Effector memory CD8-positive, alpha-beta T cell (primary cell): Measurements from ENCODE around the gene UPP2.

ENCODE experiments used
- ATAC-seq: fragments of 150-1000 bp; cut with Tn5 transposase; replicated peaks from 2 replicates; pipeline ENCODE4 v1.10.0; 2021; ENCODE audit warnings: mild to moderate bottlenecking, moderate library complexity
- DNase-seq, 3 experiments: peaks; one replicate each; pipeline ENCODE4 v3.0.0; 2021
- H3K27ac Mint-ChIP-seq, 2 donors: one replicate each; pipeline ENCODE4 v1.8.0; 2022; ENCODE audit warnings: mild to moderate bottlenecking in 2 of 2, mixed read lengths in 2 of 2, moderate library complexity in 2 of 2
- H3K27me3 Mint-ChIP-seq, 2 donors: one replicate each; pipeline ENCODE4 v1.8.0; 2022; ENCODE audit warnings: mixed read lengths in 2 of 2
- H3K36me3 Mint-ChIP-seq: one replicate; pipeline ENCODE4 v1.8.0; 2022; ENCODE audit warnings: mild to moderate bottlenecking, moderate library complexity, mixed read lengths; ENCODE audit not compliant: insufficient read depth
- H3K4me1 Mint-ChIP-seq, 2 donors: one replicate each; pipeline ENCODE4 v1.8.0; 2022; ENCODE audit warnings: low read depth in 2 of 2, mixed read lengths in 2 of 2
- H3K4me3 Mint-ChIP-seq, 2 donors: one replicate each; pipeline ENCODE4 v1.8.0; 2022; ENCODE audit warnings: mild to moderate bottlenecking in 2 of 2, mixed read lengths in 2 of 2, moderate library complexity in 2 of 2
- H3K9me3 Mint-ChIP-seq, 2 donors: one replicate each; pipeline ENCODE4 v1.8.0; 2022; ENCODE audit warnings: mixed read lengths in 2 of 2

The UPP2 gene

DNA sequence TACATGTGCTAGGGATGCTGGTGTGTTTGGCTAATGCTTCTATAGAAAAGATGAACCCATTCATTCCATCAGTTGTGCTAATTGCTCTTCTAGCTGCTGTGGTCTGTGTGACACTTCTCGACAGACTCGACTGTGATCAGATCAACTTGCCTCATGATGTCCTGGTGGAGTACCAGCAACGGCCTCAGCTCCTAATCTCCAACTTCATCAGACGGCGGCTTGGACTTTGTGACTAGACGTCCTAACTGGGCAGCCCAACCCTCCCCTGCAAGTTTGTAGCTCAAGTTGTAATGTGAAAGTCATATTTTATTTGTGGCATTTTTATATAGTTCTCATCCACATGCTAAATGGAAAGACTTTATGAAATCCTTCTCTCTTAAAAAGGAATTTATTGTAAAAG is 33.0 kb downstream of the UPP2 start:
- Mint-ChIP-seq H3K9me3 (peaks cover 0 to 2% of the 10 kb centered on the region in 2 donors), H3K4me1 (no peaks in the 10 kb centered on the region), H3K27me3 (peaks cover 7 to 24% of the 10 kb centered on the region in 2 donors), H3K27ac (no peak overlapping the region), H3K4me3 (no peak overlapping the region), H3K36me3 (no peaks in the 10 kb centered on the region)
- DNase-seq (no peak), ATAC-seq (no peak)

DNA sequence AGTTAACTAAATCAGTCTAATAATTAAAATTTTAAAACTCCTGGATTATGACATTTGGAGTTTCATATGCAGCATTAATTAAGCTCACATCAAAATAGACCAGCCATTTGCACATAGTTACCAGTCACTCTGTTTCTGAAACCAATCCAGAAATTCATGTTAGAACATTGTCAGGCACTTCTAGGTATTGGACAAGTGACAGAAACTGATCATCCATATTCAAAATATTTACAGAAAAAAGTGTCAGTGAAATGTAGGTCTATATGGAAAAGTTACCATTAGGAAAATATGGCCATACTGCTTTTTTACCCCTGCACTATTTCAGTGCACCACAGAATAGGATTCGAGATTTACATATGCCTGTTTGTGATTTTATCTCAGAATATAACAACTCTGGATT is 33.4 kb downstream of the UPP2 start:
- H3K9me3 Mint-ChIP-seq = peaks cover 0 to 2% of the 10 kb centered on the region in 2 donors
- no peak overlapping the region for H3K27ac Mint-ChIP-seq
- H3K4me1 Mint-ChIP-seq = no peaks in the 10 kb centered on the region
- no peak for ATAC-seq
- H3K4me3 Mint-ChIP-seq = no peak overlapping the region
- peaks cover 7 to 24% of the 10 kb centered on the region in 2 donors for H3K27me3 Mint-ChIP-seq
- no peak for DNase-seq
- no peaks in the 10 kb centered on the region for H3K36me3 Mint-ChIP-seq

DNA sequence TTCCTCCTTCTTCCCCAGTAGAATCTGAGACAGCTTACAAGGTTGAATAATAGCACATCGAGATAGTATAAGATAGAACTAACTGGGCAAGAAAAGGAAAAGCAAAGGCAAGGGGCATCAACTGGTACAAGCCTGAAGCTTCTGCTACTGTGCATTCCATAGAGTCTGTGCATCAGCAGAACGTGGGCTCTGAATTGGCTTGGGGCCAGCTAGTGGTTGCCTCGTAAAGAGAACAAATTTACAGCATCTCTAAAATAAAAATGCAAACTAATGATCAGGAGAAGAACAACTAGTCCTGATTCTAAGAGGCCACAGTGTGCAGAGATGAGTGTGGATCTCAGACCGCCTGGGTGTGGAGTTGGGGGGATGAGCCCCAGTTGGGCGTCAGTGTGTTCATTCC is 36.6 kb downstream of the UPP2 start:
- Mint-ChIP-seq H3K27me3 (peaks cover 10 to 26% of the 10 kb centered on the region in 2 donors), H3K4me3 (no peak overlapping the region), H3K27ac (no peak overlapping the region), H3K36me3 (no peaks in the 10 kb centered on the region), H3K9me3 (no peaks in the 10 kb centered on the region), H3K4me1 (no peaks in the 10 kb centered on the region)
- no peak for DNase-seq
- no peak for ATAC-seq

DNA sequence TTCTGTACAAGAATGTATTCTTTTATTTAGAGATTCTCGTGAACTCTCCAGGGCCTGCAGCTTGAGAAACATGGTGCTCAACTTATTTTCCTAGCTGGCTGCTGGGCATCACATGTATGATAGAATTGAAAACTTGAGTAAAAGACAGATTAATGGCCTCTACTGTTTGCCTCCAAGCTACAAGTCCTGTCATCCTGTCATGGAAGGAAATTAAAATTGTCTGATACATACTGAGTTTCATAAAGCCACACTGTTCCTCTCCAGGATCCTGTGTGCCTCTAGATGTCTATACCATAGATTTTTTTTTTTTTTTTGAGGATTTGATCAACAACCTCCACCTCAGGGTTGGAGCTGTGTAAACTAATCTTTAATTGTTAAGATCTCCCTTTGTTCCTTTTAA is 38.5 kb downstream of the UPP2 start:
- no peak for DNase-seq
- Mint-ChIP-seq H3K36me3 (no peaks in the 10 kb centered on the region), H3K27ac (no peak overlapping the region), H3K4me3 (no peak overlapping the region), H3K27me3 (peaks cover 14 to 37% of the 10 kb centered on the region in 2 donors), H3K4me1 (no peaks in the 10 kb centered on the region), H3K9me3 (no peaks in the 10 kb centered on the region)
- ATAC-seq = no peak

DNA sequence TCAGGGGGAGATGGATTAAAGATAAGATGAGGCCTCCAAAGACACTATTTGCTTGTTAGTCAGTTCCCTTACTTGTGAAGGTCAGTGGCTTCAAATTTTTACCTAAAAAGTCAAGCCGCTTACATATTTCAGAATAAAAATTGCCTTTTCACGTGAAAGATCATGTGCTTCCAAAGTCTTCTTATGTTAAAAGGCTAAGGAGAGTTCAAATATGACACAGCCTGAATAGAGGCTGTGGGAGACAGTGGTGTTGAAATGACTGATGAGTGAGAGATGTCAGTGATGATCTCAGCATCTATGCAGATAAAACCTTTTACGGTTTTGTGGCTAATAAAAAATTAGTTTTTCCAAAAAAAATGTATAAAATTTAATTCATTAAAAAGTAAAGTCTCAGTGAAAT is 40.5 kb downstream of the UPP2 start:
- no peak for ATAC-seq
- Mint-ChIP-seq H3K4me3 (no peak overlapping the region), H3K9me3 (no peaks in the 10 kb centered on the region), H3K36me3 (no peaks in the 10 kb centered on the region), H3K27ac (no peak overlapping the region), H3K27me3 (peaks cover 14 to 33% of the 10 kb centered on the region in 2 donors), H3K4me1 (no peaks in the 10 kb centered on the region)
- no peak for DNase-seq

DNA sequence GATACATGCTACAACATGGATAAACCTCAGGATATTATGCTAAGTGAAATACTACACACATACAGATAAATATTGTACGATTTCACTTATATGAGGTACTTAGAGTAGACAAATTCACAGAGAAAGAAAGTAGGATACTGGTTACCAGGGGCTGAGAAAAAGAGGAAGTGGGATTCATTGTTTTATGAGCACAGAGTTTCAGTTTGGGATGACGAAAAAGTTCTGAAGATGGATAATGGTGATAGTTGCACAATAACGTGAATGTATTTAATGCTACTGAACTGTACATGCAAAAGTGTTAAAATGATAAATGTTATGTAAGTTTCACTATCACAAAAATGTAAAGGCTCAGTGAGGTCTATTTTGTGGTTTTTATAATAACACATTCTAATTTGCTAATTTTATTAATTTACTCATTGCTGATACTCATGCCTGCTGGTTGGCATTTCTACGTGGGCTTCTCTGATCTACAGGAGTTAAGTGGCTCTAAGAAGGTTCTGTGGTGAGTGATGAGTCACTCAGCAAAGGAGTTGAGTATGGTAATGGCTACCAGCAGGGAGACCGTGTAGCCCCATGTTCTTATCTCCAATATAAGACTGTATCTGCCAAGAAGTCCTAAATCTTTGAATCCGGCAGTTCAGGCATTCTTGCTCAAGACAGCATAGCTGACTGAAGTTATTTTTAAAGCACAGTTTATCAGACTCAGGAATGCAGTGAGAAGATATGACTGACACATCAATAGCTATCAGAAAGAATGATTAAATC is 41.1 kb downstream of the UPP2 start:
- H3K9me3 Mint-ChIP-seq = no peaks in the 10 kb centered on the region
- peaks cover 14 to 27% of the 10 kb centered on the region in 2 donors for H3K27me3 Mint-ChIP-seq
- ATAC-seq (no peak), DNase-seq (no peak)
- no peaks in the 10 kb centered on the region for H3K4me1 Mint-ChIP-seq
- no peaks in the 10 kb centered on the region for H3K36me3 Mint-ChIP-seq
- no peak overlapping the region for H3K4me3 Mint-ChIP-seq
- no peak overlapping the region for H3K27ac Mint-ChIP-seq

GRCh38 chr2:158143703-158144360 is 42.2 kb downstream of the UPP2 start:
- Mint-ChIP-seq H3K36me3 (no peaks in the 10 kb centered on the region), H3K9me3 (no peaks in the 10 kb centered on the region), H3K27me3 (peaks cover 14 to 27% of the 10 kb centered on the region in 2 donors), H3K27ac (no peak overlapping the region), H3K4me1 (no peaks in the 10 kb centered on the region), H3K4me3 (no peak overlapping the region)
- ATAC-seq = no peak
- DNase-seq = no peak

DNA sequence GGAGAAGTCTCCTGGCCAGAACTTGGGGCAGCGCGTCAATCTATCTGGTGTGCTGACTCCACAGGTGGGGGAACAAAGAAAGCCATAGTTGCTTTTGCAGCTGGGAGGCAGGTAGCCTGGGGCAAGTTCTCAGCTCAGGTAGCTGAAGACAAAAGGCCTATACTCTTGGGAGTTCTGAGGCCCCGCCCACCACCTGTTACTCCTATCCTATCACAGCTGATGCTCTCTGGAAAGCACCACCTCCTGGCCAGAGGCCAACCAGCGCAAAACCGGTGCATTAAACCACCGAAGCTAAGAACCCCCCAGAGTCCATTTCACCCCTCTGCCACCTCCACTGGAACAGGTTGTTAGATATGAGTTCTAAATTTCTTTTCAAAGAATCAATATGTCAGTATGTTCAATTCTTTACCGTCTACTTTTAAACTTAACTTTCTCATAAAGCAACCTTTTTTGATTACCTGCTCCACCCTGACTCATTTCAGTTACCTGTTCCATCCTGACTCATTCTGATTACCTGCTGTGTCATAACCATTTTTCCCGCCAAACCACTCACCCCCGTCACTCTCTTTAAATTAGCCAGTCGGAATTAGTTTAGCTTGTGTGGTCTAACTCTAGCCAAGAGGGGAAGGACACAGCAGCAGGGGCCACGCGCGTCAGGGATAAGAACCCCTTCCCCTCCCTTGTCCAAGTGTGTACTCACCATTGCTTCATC is 43.4 kb downstream of the UPP2 start:
- Mint-ChIP-seq H3K36me3 (no peaks in the 10 kb centered on the region), H3K27ac (no peak overlapping the region), H3K9me3 (no peaks in the 10 kb centered on the region), H3K4me1 (no peaks in the 10 kb centered on the region), H3K4me3 (no peak overlapping the region), H3K27me3 (peaks cover 14 to 27% of the 10 kb centered on the region in 2 donors)
- DNase-seq (no peak), ATAC-seq (no peak)

DNA sequence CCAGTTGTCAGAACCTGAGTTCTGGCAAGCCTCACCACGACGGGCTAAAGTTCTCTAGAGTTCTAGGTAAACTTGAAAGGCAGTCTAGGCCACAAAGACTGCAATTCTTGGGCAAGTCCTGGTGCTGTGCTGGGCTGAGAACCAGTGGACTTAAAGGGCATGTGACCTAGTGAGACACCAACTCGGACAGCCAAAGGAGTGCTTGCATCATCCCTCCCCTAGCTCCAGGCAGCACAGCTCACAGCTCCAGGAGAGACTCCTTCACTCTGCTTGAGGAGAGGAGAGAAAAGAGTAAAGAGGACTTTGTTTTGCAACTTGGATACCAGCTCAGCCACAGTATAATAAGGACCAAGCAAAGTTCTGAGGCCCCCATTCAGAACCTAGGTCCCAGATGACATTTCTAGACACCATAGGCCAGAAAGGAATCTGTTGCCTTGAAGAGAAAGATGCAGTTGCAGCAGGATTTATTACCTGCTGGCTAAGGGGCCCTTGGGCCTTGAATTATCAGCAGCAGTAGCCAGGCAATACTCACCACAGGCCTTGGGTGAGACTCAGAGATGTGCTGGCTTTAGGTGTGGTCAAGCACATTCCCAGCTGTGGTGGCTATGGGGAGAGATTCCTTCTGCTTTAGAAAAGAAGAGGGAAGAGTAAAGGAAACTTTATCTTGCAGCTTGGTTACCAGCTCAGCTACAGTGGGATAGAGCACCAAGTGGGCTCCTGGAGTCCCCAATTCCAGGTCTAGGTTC is 51.8 kb downstream of the UPP2 start:
- Mint-ChIP-seq H3K27ac (no peak overlapping the region), H3K9me3 (no peaks in the 10 kb centered on the region), H3K4me3 (no peak overlapping the region), H3K36me3 (no peaks in the 10 kb centered on the region), H3K27me3 (peaks cover 0 to 7% of the 10 kb centered on the region in 2 donors), H3K4me1 (no peaks in the 10 kb centered on the region)
- no peak for DNase-seq
- ATAC-seq = no peak

GRCh38 chr2:158154596-158154995 is 52.9 kb downstream of the UPP2 start:
- H3K4me1 Mint-ChIP-seq = no peaks in the 10 kb centered on the region
- H3K4me3 Mint-ChIP-seq = no peak overlapping the region
- H3K27me3 Mint-ChIP-seq = peaks cover 5 to 7% of the 10 kb centered on the region in 2 donors
- H3K27ac Mint-ChIP-seq = no peak overlapping the region
- no peak for ATAC-seq
- H3K9me3 Mint-ChIP-seq = no peaks in the 10 kb centered on the region
- no peaks in the 10 kb centered on the region for H3K36me3 Mint-ChIP-seq
- DNase-seq = no peak

GRCh38 chr2:158172719-158173118 is 71.0 kb downstream of the UPP2 start:
- Mint-ChIP-seq H3K4me3 (no peak overlapping the region), H3K27me3 (peaks cover 0 to 27% of the 10 kb centered on the region in 2 donors), H3K27ac (no peak overlapping the region), H3K36me3 (no peaks in the 10 kb centered on the region), H3K4me1 (no peaks in the 10 kb centered on the region), H3K9me3 (peaks cover 0 to 3% of the 10 kb centered on the region in 2 donors)
- ATAC-seq = no peak
- no peak for DNase-seq

DNA sequence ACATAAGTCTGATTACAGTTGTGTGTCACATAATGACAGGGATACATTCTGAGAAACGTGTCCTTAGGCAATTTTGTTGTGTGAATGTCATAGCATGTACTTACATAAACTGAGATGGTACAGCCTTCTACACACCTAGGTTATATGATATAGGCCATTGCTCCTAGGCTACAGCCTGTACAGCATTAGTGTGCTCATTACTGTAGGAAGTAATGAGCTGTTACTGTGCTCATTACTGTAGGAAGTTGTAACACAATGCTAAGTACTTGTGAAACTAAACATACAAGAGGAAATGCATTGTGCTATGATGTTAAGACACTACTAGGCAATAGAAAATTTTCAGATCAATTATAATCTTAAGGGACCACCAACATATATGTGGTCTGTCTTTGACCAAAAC is 72.8 kb downstream of the UPP2 start:
- H3K4me3 Mint-ChIP-seq = no peak overlapping the region
- no peaks in the 10 kb centered on the region for H3K36me3 Mint-ChIP-seq
- H3K4me1 Mint-ChIP-seq = no peaks in the 10 kb centered on the region
- no peak overlapping the region for H3K27ac Mint-ChIP-seq
- no peak for DNase-seq
- H3K9me3 Mint-ChIP-seq = no peaks in the 10 kb centered on the region
- ATAC-seq = no peak
- H3K27me3 Mint-ChIP-seq = peaks cover 0 to 17% of the 10 kb centered on the region in 2 donors

DNA sequence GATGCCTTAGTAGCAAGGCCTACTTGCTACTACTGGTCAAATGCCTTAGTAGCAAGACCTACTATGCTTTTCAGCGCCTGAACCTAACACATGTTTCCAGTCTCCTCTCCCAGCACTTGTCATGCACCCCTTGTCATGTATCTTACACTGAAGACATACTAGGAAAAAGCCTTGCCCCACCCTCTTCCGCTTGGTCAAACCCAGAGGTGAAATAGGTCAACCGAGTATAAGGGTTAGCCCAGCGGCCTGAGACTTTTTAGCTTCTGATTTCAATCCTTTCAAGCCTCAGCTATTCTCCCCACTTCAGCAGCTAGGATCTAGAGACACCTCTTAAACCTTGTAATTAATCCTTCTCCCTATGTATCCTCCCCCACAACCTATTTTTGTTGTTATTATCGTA is 73.3 kb downstream of the UPP2 start:
- Mint-ChIP-seq H3K36me3 (no peaks in the 10 kb centered on the region), H3K4me1 (no peaks in the 10 kb centered on the region), H3K27me3 (peaks cover 3 to 21% of the 10 kb centered on the region in 2 donors), H3K27ac (no peak overlapping the region), H3K4me3 (no peak overlapping the region), H3K9me3 (no peaks in the 10 kb centered on the region)
- ATAC-seq (no peak), DNase-seq (no peak)
